ENCODE measurements around the gene PSMD13. TPM values are rescaled to one million over a fixed set of nuclear protein-coding genes. Genes with fewer than 3 reads are reported as not detected.

The PSMD13 gene
- total and polyA plus RNA-seq, 2 experiments from 2014 or later: 91.8 to 146 TPM

- no peak overlapping the region for H3K4me3 ChIP-seq
- DNase-seq (ENCODE audit: low spot score): no peak
- no peaks in the 10 kb centered on the region for H4K20me1 ChIP-seq (ENCODE audit: insufficient read depth, poor library complexity, severe bottlenecking)
- H3K4me1 ChIP-seq (ENCODE audit: insufficient read depth): no peaks in the 10 kb centered on the region
- no peak overlapping the region for H2AFZ ChIP-seq
- H3K27ac ChIP-seq: no peak overlapping the region
- no peak overlapping the region for H3K4me2 ChIP-seq
- H3K79me2 ChIP-seq: no peaks in the 10 kb centered on the region
- H3K9me3 ChIP-seq (ENCODE audit: low read depth): no peaks in the 10 kb centered on the region
- no peaks in the 10 kb centered on the region for H3K9me2 ChIP-seq (replicated peaks; ENCODE audit: insufficient read depth)
- no peaks in the 10 kb centered on the region for H3K36me3 ChIP-seq (replicated peaks; ENCODE audit: insufficient read depth, low read depth)
- WGBS (ENCODE audit: low lambda C conversion rate, missing lambda C conversion rate): 90% methylated on average over 13 of the region's 13 CpGs
- H3K27me3 ChIP-seq: no peaks in the 10 kb centered on the region
- TF ChIP-seq EZH2phosphoT487 (IDR thresholded peaks at IDR 0.05; ENCODE audit: low read depth, severe bottlenecking, unreplicated experiment) (no peak), EZH2 (IDR thresholded peaks at IDR 0.05; ENCODE audit: borderline replicate concordance) (no peak), CTCF (IDR thresholded peaks at IDR 0.05; ENCODE audit: poor library complexity) (no peak)
Observed at GRCh38 chr11:253160-253885, 16.5 kb downstream of the PSMD13 start.

- H2AFZ ChIP-seq: no peak overlapping the region
- H3K9me3 ChIP-seq (ENCODE audit: low read depth): no peaks in the 10 kb centered on the region
- no peaks in the 10 kb centered on the region for H3K4me1 ChIP-seq (ENCODE audit: insufficient read depth)
- H4K20me1 ChIP-seq (ENCODE audit: insufficient read depth, poor library complexity, severe bottlenecking): no peaks in the 10 kb centered on the region
- no peak for DNase-seq (ENCODE audit: low spot score)
- no peak overlapping the region for H3K27ac ChIP-seq
- 88% methylated on average over 5 of the region's 5 CpGs for WGBS (ENCODE audit: low lambda C conversion rate, missing lambda C conversion rate)
- no peak for TF ChIP-seq EZH2phosphoT487 (IDR thresholded peaks at IDR 0.05; ENCODE audit: low read depth, severe bottlenecking, unreplicated experiment)
- no peak for TF ChIP-seq EZH2 (IDR thresholded peaks at IDR 0.05; ENCODE audit: borderline replicate concordance)
- TF ChIP-seq CTCF (IDR thresholded peaks at IDR 0.05; ENCODE audit: poor library complexity): no peak
- H3K4me2 ChIP-seq: no peak overlapping the region
- no peaks in the 10 kb centered on the region for H3K27me3 ChIP-seq
- H3K4me3 ChIP-seq: no peak overlapping the region
- no peaks in the 10 kb centered on the region for H3K9me2 ChIP-seq (replicated peaks; ENCODE audit: insufficient read depth)
- no peaks in the 10 kb centered on the region for H3K36me3 ChIP-seq (replicated peaks; ENCODE audit: insufficient read depth, low read depth)
- no peaks in the 10 kb centered on the region for H3K79me2 ChIP-seq
Observed at GRCh38 chr11:253886-254270, 17.1 kb downstream of the PSMD13 start.

GRCh38 chr11:255176-255575 is 18.4 kb downstream of the PSMD13 start:
- no peaks in the 10 kb centered on the region for H3K27me3 ChIP-seq
- no peaks in the 10 kb centered on the region for H3K9me3 ChIP-seq (ENCODE audit: low read depth)
- H3K79me2 ChIP-seq: no peaks in the 10 kb centered on the region
- no peak overlapping the region for H2AFZ ChIP-seq
- no peaks in the 10 kb centered on the region for H4K20me1 ChIP-seq (ENCODE audit: insufficient read depth, poor library complexity, severe bottlenecking)
- H3K4me3 ChIP-seq: no peak overlapping the region
- H3K27ac ChIP-seq: no peak overlapping the region
- no peak overlapping the region for H3K4me2 ChIP-seq
- H3K36me3 ChIP-seq (replicated peaks; ENCODE audit: insufficient read depth, low read depth): no peaks in the 10 kb centered on the region
- no peak for DNase-seq (ENCODE audit: low spot score)
- no peaks in the 10 kb centered on the region for H3K4me1 ChIP-seq (ENCODE audit: insufficient read depth)
- 88% methylated on average over 3 of the region's 3 CpGs for WGBS (ENCODE audit: low lambda C conversion rate, missing lambda C conversion rate)
- H3K9me2 ChIP-seq (replicated peaks; ENCODE audit: insufficient read depth): no peaks in the 10 kb centered on the region
- TF ChIP-seq CTCF (IDR thresholded peaks at IDR 0.05; ENCODE audit: poor library complexity) (no peak), EZH2 (IDR thresholded peaks at IDR 0.05; ENCODE audit: borderline replicate concordance) (no peak), EZH2phosphoT487 (IDR thresholded peaks at IDR 0.05; ENCODE audit: low read depth, severe bottlenecking, unreplicated experiment) (no peak)

All from hepatocyte (in vitro differentiated cells).